ENCODE data around the gene ZBTB49. TPM values are rescaled to one million over a fixed set of nuclear protein-coding genes. Genes with fewer than 3 reads are reported as not detected.

The ZBTB49 gene
- total RNA-seq, 1 experiment from 2014 or later = 4.2 TPM

- Histone ChIP-seq H3K27ac (ENCODE audit: low read length) (no peak overlapping the region), H3K36me3 (ENCODE audit: control insufficient read depth, insufficient read depth, low read length) (no peaks in the 10 kb centered on the region), H3K9me3 (ENCODE audit: control insufficient read depth, insufficient read depth, low read depth, low read length) (no peaks in the 10 kb centered on the region), H3K4me1 (ENCODE audit: control insufficient read depth, insufficient read depth, low read length) (no peaks in the 10 kb centered on the region), H3K27me3 (ENCODE audit: control insufficient read depth, insufficient read depth, low read length) (no peaks in the 10 kb centered on the region), H3K4me3 (ENCODE audit: low read depth in 2 of 2, low read length in 2 of 2) (no peak overlapping the region)
- no peak for DNase-seq (ENCODE audit: low read depth, low spot score)
- POLR2A ChIA-PET = no interaction called here
- no TSS peak for BruUV-seq (replicated peaks)
- no peak for TF ChIP-seq POLR2AphosphoS5 (IDR thresholded peaks at IDR 0.05; ENCODE audit: low read depth, low read length)
- TF ChIP-seq, protein P1, sequence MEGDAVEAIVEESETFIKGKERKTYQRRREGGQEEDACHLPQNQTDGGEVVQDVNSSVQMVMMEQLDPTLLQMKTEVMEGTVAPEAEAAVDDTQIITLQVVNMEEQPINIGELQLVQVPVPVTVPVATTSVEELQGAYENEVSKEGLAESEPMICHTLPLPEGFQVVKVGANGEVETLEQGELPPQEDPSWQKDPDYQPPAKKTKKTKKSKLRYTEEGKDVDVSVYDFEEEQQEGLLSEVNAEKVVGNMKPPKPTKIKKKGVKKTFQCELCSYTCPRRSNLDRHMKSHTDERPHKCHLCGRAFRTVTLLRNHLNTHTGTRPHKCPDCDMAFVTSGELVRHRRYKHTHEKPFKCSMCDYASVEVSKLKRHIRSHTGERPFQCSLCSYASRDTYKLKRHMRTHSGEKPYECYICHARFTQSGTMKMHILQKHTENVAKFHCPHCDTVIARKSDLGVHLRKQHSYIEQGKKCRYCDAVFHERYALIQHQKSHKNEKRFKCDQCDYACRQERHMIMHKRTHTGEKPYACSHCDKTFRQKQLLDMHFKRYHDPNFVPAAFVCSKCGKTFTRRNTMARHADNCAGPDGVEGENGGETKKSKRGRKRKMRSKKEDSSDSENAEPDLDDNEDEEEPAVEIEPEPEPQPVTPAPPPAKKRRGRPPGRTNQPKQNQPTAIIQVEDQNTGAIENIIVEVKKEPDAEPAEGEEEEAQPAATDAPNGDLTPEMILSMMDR (IDR thresholded peaks at IDR 0.05) = no peak
- ATAC-seq = no peak
- in situ Hi-C loops (cut with HindIII; ENCODE audit: low pct_unique_long_range_greater_than_20kb, low sequenced_read_pairs) (no loop called here), intact Hi-C loops (cut with micrococcal nuclease; ENCODE audit: unreplicated experiment) (no loop called here)
- CTCF ChIA-PET = interaction anchor here (0.8 kb wide), 1 partner anchor 549 kb away, joined by 6 read pairs; no protein-coding TSS in a partner anchor
Measured at GRCh38 chr4:4330794-4331193, 40.7 kb downstream of the ZBTB49 start.

- Histone ChIP-seq H3K36me3 (ENCODE audit: control insufficient read depth, insufficient read depth, low read length) (no peaks in the 10 kb centered on the region), H3K4me3 (ENCODE audit: low read depth in 2 of 2, low read length in 2 of 2) (no peak overlapping the region), H3K27me3 (ENCODE audit: control insufficient read depth, insufficient read depth, low read length) (no peaks in the 10 kb centered on the region), H3K27ac (ENCODE audit: low read length) (no peak overlapping the region), H3K4me1 (ENCODE audit: control insufficient read depth, insufficient read depth, low read length) (no peaks in the 10 kb centered on the region), H3K9me3 (ENCODE audit: control insufficient read depth, insufficient read depth, low read depth, low read length) (no peaks in the 10 kb centered on the region)
- no TSS peak for BruUV-seq (replicated peaks)
- ChIA-PET POLR2A (no interaction called here), CTCF (interaction anchor here (0.9 kb wide), 1 partner anchor 83 kb away, joined by 3 read pairs; no protein-coding TSS in a partner anchor)
- in situ Hi-C loops (cut with HindIII; ENCODE audit: low pct_unique_long_range_greater_than_20kb, low sequenced_read_pairs) (no loop called here), intact Hi-C loops (cut with micrococcal nuclease; ENCODE audit: unreplicated experiment) (no loop called here)
- TF ChIP-seq, protein P1 (IDR thresholded peaks at IDR 0.05) = no peak
- TF ChIP-seq TCF7L2 (IDR thresholded peaks at IDR 0.05; ENCODE audit: low read depth, low read length) = no peak
- ATAC-seq (no peak), DNase-seq (ENCODE audit: low read depth, low spot score) (no peak)
Measured at GRCh38 chr4:4332529-4332928, 42.5 kb downstream of the ZBTB49 start.

DNA sequence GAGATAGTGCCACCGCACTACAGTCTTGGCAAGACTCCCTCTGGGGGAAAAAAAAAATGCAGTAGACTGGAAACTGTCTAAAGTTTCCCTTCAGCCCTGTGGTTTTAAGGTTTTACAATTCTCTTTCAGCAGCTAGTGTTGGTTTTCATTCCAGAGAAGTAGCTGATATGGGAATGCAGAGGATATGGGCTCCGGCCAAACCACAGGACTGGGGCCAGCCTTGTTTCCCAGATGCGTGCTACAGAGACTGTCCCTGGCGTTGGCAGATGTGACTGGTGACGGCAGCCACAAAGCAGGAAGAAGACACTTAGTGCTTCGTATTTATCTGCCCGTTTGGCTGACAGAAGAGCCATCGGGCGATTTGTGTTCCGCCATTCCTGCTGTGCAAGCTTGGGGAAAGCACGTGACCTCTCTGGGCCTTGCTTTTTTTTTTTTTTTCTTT, 43.2 kb downstream of the ZBTB49 start:
- Histone ChIP-seq H3K36me3 (ENCODE audit: control insufficient read depth, insufficient read depth, low read length) (no peaks in the 10 kb centered on the region), H3K4me3 (ENCODE audit: low read depth in 2 of 2, low read length in 2 of 2) (no peak overlapping the region), H3K9me3 (ENCODE audit: control insufficient read depth, insufficient read depth, low read depth, low read length) (no peaks in the 10 kb centered on the region), H3K27me3 (ENCODE audit: control insufficient read depth, insufficient read depth, low read length) (no peaks in the 10 kb centered on the region), H3K27ac (ENCODE audit: low read length) (no peak overlapping the region), H3K4me1 (ENCODE audit: control insufficient read depth, insufficient read depth, low read length) (no peaks in the 10 kb centered on the region)
- ChIA-PET POLR2A (interaction anchor here (0.7 kb wide), 1 partner anchor 11 kb away, joined by 8 read pairs; no protein-coding TSS in a partner anchor), CTCF (interaction anchor here (0.6 kb wide), 1 partner anchor 132 kb away, joined by 4 read pairs; no protein-coding TSS in a partner anchor)
- TF ChIP-seq SIN3A (IDR thresholded peaks at IDR 0.05; ENCODE audit: borderline replicate concordance, insufficient read depth, low read depth, low read length) (no peak), POLR2AphosphoS5 (IDR thresholded peaks at IDR 0.05; ENCODE audit: low read depth, low read length) (no peak), TCF7L2 (IDR thresholded peaks at IDR 0.05; ENCODE audit: low read depth, low read length) (no peak)
- TF ChIP-seq, protein P2, sequence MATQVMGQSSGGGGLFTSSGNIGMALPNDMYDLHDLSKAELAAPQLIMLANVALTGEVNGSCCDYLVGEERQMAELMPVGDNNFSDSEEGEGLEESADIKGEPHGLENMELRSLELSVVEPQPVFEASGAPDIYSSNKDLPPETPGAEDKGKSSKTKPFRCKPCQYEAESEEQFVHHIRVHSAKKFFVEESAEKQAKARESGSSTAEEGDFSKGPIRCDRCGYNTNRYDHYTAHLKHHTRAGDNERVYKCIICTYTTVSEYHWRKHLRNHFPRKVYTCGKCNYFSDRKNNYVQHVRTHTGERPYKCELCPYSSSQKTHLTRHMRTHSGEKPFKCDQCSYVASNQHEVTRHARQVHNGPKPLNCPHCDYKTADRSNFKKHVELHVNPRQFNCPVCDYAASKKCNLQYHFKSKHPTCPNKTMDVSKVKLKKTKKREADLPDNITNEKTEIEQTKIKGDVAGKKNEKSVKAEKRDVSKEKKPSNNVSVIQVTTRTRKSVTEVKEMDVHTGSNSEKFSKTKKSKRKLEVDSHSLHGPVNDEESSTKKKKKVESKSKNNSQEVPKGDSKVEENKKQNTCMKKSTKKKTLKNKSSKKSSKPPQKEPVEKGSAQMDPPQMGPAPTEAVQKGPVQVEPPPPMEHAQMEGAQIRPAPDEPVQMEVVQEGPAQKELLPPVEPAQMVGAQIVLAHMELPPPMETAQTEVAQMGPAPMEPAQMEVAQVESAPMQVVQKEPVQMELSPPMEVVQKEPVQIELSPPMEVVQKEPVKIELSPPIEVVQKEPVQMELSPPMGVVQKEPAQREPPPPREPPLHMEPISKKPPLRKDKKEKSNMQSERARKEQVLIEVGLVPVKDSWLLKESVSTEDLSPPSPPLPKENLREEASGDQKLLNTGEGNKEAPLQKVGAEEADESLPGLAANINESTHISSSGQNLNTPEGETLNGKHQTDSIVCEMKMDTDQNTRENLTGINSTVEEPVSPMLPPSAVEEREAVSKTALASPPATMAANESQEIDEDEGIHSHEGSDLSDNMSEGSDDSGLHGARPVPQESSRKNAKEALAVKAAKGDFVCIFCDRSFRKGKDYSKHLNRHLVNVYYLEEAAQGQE (IDR thresholded peaks at IDR 0.05; ENCODE audit: insufficient read depth in 1 of 2, low read depth in 2 of 2, low read length in 1 of 2) = no peak
- TF ChIP-seq, protein P1 (IDR thresholded peaks at IDR 0.05) = no peak
- no TSS peak for BruUV-seq (replicated peaks)
- ATAC-seq (no peak), DNase-seq (ENCODE audit: low read depth, low spot score) (no peak)
- in situ Hi-C loops (cut with HindIII; ENCODE audit: low pct_unique_long_range_greater_than_20kb, low sequenced_read_pairs) (no loop called here), intact Hi-C loops (cut with micrococcal nuclease; ENCODE audit: unreplicated experiment) (no loop called here)
